Middle frontal gyrus (tissue), 1 donor: Measurements from ENCODE around the gene MAML3.

ENCODE experiments used
- DNase-seq: peaks from one replicate; pipeline ENCODE4 v3.0.0-alpha.2; 2015; ENCODE audit warnings: low spot score; ENCODE audit errors: extremely low spot score

MAML3 gene

GRCh38 chr4:140127422-140127821, 26.6 kb downstream of the MAML3 start:
- no peak for DNase-seq

GRCh38 chr4:140126261-140126660, 27.7 kb downstream of the MAML3 start:
- DNase-seq = no peak

GRCh38 chr4:140125374-140125773, 28.6 kb downstream of the MAML3 start:
- no peak for DNase-seq

GRCh38 chr4:140123666-140124377, 30.2 kb downstream of the MAML3 start:
- DNase-seq = no peak

GRCh38 chr4:140122891-140123290, 31.1 kb downstream of the MAML3 start:
- DNase-seq = no peak

GRCh38 chr4:140121646-140122045, 32.3 kb downstream of the MAML3 start:
- DNase-seq = no peak

- DNase-seq = no peak
These were observed 34.9 kb downstream of the MAML3 start for GRCh38 chr4:140118931-140119640.

- DNase-seq = no peak
These were observed 36.0 kb downstream of the MAML3 start for GRCh38 chr4:140117947-140118346.

GRCh38 chr4:140116442-140117104, 37.4 kb downstream of the MAML3 start:
- DNase-seq = no peak

GRCh38 chr4:140115140-140115539, 38.8 kb downstream of the MAML3 start:
- DNase-seq = no peak

- DNase-seq = no peak
These were observed 40.3 kb downstream of the MAML3 start for GRCh38 chr4:140113653-140114052.

GRCh38 chr4:140112576-140112975, 41.4 kb downstream of the MAML3 start:
- no peak for DNase-seq

GRCh38 chr4:140111256-140111655, 42.7 kb downstream of the MAML3 start:
- DNase-seq = no peak

- no peak for DNase-seq
These were observed 43.3 kb downstream of the MAML3 start for GRCh38 chr4:140110542-140111215.

- DNase-seq = no peak
These were observed 44.2 kb downstream of the MAML3 start for GRCh38 chr4:140109737-140110136.

GRCh38 chr4:140109292-140109691, 44.7 kb downstream of the MAML3 start:
- DNase-seq = no peak

- DNase-seq = no peak
These were observed 45.2 kb downstream of the MAML3 start for GRCh38 chr4:140108713-140109230.

- DNase-seq = no peak
These were observed 45.7 kb downstream of the MAML3 start for GRCh38 chr4:140108243-140108642.

GRCh38 chr4:140106289-140106844, 47.6 kb downstream of the MAML3 start:
- DNase-seq = no peak

- DNase-seq = no peak
These were observed 48.5 kb downstream of the MAML3 start for GRCh38 chr4:140105436-140105835.

- DNase-seq = no peak
These were observed 50.3 kb downstream of the MAML3 start for GRCh38 chr4:140103676-140104075.
